ENCODE results near the gene KCTD1. TPM values are rescaled to one million over a fixed set of nuclear protein-coding genes. Genes with fewer than 3 reads are reported as not detected.

The KCTD1 gene
- total and polyA plus RNA-seq, 2 of the 8 experiments (the other 6 are each of a cell fraction or from before 2014, with no cell fraction given) = 7.7 to 14.0 TPM

- no peak overlapping the region for H4K91ac ChIP-seq (replicated peaks; ENCODE audit: insufficient read length, low read length)
- H3K23ac ChIP-seq (ENCODE audit: insufficient read length) = no peak overlapping the region
- FAIRE-seq (no peak), DNase-seq (ENCODE audit: low read depth in 1 of 2, low spot score in 2 of 2) (no peak)
- H3K14ac ChIP-seq (ENCODE audit: insufficient read length) = no peak overlapping the region
- TF ChIP-seq POU5F1 (IDR thresholded peaks at IDR 0.05; ENCODE audit: low read depth, low read length) (no peak), RNF2 (IDR thresholded peaks at IDR 0.05; ENCODE audit: borderline replicate concordance, low read depth, low read length, missing control alignments, poor library complexity, severe bottlenecking) (no peak), JUN (IDR thresholded peaks at IDR 0.05; ENCODE audit: low read depth, low read length) (no peak), SAP30 (IDR thresholded peaks at IDR 0.05; ENCODE audit: insufficient read depth, insufficient replicate concordance, low read length) (no peak), JUND (IDR thresholded peaks at IDR 0.05; ENCODE audit: low read length) (no peak), RAD21 (IDR thresholded peaks at IDR 0.05 in 1 of 2, conservative IDR thresholded peaks at IDR 0.05 in 1 of 2; ENCODE audit: low read depth in 2 of 2, low read length in 2 of 2) (no peak), CBX8 (IDR thresholded peaks at IDR 0.05; ENCODE audit: borderline replicate concordance, low read depth, low read length) (no peak), NRF1 (IDR thresholded peaks at IDR 0.05; ENCODE audit: low read depth, low read length) (no peak)
- no peaks in the 10 kb centered on the region for H3K36me3 ChIP-seq (ENCODE audit: control insufficient read depth in 2 of 4, insufficient read depth in 4 of 4, low read length in 3 of 4)
- no peak overlapping the region for H3K4me2 ChIP-seq (ENCODE audit: insufficient read depth in 1 of 2, low read depth in 2 of 2, low read length in 2 of 2)
- no peak overlapping the region for H2BK15ac ChIP-seq (ENCODE audit: low read length)
- no peak overlapping the region for H2AK5ac ChIP-seq (ENCODE audit: low read depth, low read length)
- no peak overlapping the region for H4K5ac ChIP-seq (ENCODE audit: insufficient read length, low read depth, low read length)
- H3K9ac ChIP-seq (replicated peaks in 1 of 4; ENCODE audit: extremely low read depth in 1 of 4, low read depth in 3 of 4, low read length in 3 of 4) = no peak overlapping the region
- H3K9me3 ChIP-seq (ENCODE audit: insufficient read depth in 2 of 2, low read depth in 1 of 2, low read length in 1 of 2) = no peaks in the 10 kb centered on the region
- WGBS, 2 experiments (ENCODE audit: extremely low coverage in 1 of 2, insufficient coverage in 1 of 2, insufficient read length in 1 of 2, insufficient replicate concordance in 2 of 2, low coverage in 1 of 2, low lambda C conversion rate in 2 of 2, missing lambda C conversion rate in 1 of 2) = 94% methylated on average over 4 of the region's 4 CpGs; no CpG with 5 or more reads in 1 of the 2 experiments
- no peaks in the 10 kb centered on the region for H3K79me2 ChIP-seq (ENCODE audit: control insufficient read depth in 1 of 2, insufficient read depth in 2 of 2, low read length in 2 of 2)
- H3K4me1 ChIP-seq (replicated peaks in 1 of 4; ENCODE audit: control insufficient read depth in 3 of 4, insufficient read depth in 4 of 4, low read length in 3 of 4) = no peaks in the 10 kb centered on the region
- no peak overlapping the region for H2AFZ ChIP-seq (ENCODE audit: low read length)
- H2BK20ac ChIP-seq (ENCODE audit: low read length) = no peak overlapping the region
- no peaks in the 10 kb centered on the region; the same call in 1 of the 2 replicates for H3K23me2 ChIP-seq (ENCODE audit: low read depth, low read length)
- H3K56ac ChIP-seq (replicated peaks; ENCODE audit: insufficient read length, low read depth, low read length) = no peak overlapping the region
- H3K18ac ChIP-seq (ENCODE audit: extremely low read depth, low read length) = no peak overlapping the region
- no peaks in the 10 kb centered on the region for H3K27me3 ChIP-seq (replicated peaks in 1 of 4; ENCODE audit: control insufficient read depth in 3 of 4, extremely low read depth in 1 of 4, insufficient read depth in 3 of 4, low read length in 3 of 4)
- H3K4me3 ChIP-seq (ENCODE audit: extremely low read depth in 1 of 4, insufficient read depth in 2 of 4, low read depth in 3 of 4, low read length in 4 of 4) = no peak overlapping the region
- H2BK12ac ChIP-seq (ENCODE audit: low read depth, low read length) = no peak overlapping the region
- H2BK120ac ChIP-seq (replicated peaks; ENCODE audit: low read depth, low read length) = no peak overlapping the region
- H2BK5ac ChIP-seq (ENCODE audit: low read depth, low read length) = no peak overlapping the region
- no peak overlapping the region for H3K4ac ChIP-seq (replicated peaks; ENCODE audit: insufficient read length, low read depth, low read length)
- POLR2A ChIA-PET (ENCODE audit: partially characterized antibody) = no interaction called here
- H3K27ac ChIP-seq (ENCODE audit: low read depth, low read length) = no peak overlapping the region
- CTCF ChIA-PET (ENCODE audit: partially characterized antibody) = no interaction called here
- no peaks in the 10 kb centered on the region for H4K20me1 ChIP-seq (replicated peaks in 1 of 2; ENCODE audit: control insufficient read depth in 1 of 2, insufficient read depth in 2 of 2, low read length in 2 of 2)
- H4K8ac ChIP-seq (ENCODE audit: extremely low read depth, insufficient read depth, low read length) = no peak overlapping the region
- no peaks in the 10 kb centered on the region for H3K79me1 ChIP-seq (ENCODE audit: low read depth, low read length)
These were observed 45.5 kb downstream of the KCTD1 start for GRCh38 chr18:26502823-26503222.

All from H1 (cell line).